Myometrial cell (primary cell): ENCODE measurements around the gene MAP3K7. TPM values are rescaled to one million over a fixed set of nuclear protein-coding genes. Genes with fewer than 3 reads are reported as not detected.

Experiments
- total RNA-seq: library from RNA; depleted of rRNA; stranded (reverse); fragments of >200 nt; gene quantifications from 2 replicates; pipeline ENCODE4 v1.2.3, GENCODE V29; 2015

MAP3K7 gene
- total RNA-seq = 18.5 and 26.8 TPM in 2 replicates

GRCh38 chr6:90586836-90587638 is at the start of gene MAP3K7:
TSS of gene MAP3K7 (minus strand) at chr6:90587072. CDS start at chr6:90586883, 189 bp downstream.

